ENCODE results near the gene SIAH3.
"Not testable (repeated sequence)": the region's sequence is repeated elsewhere in the genome, so short reads cannot be mapped to it uniquely, and the experiment has no call there.

SIAH3 gene

GRCh38 chr13:45768656-45769479, 82.7 kb downstream of the SIAH3 start:
- Histone ChIP-seq H3K27me3 (replicated peaks) (no peaks in the 10 kb centered on the region), H3K27ac (no peak overlapping the region), H3K36me3 (replicated peaks) (no peaks in the 10 kb centered on the region), H3K4me3 (ENCODE audit: low read depth, low read length) (no peak overlapping the region)
- in situ Hi-C loops (cut with HindIII; ENCODE audit: low pct_ligation_motif_present, low sequenced_read_pairs), result no loop called here
- TF ChIP-seq CTCF (IDR thresholded peaks at IDR 0.05; ENCODE audit: low read depth, low read length, missing control alignments), result no peak
- no peak for DNase-seq

- TF ChIP-seq CTCF (IDR thresholded peaks at IDR 0.05; ENCODE audit: low read depth, low read length, missing control alignments), result no peak
- Histone ChIP-seq H3K27me3 (replicated peaks) (no peaks in the 10 kb centered on the region), H3K27ac (no peak overlapping the region), H3K36me3 (replicated peaks) (no peaks in the 10 kb centered on the region), H3K4me3 (ENCODE audit: low read depth, low read length) (no peak overlapping the region)
- DNase-seq, result no peak
- in situ Hi-C loops (cut with HindIII; ENCODE audit: low pct_ligation_motif_present, low sequenced_read_pairs), result no loop called here
These were observed 86.1 kb downstream of the SIAH3 start for GRCh38 chr13:45765464-45765863.

- TF ChIP-seq CTCF (IDR thresholded peaks at IDR 0.05; ENCODE audit: low read depth, low read length, missing control alignments), result no peak
- Histone ChIP-seq H3K27ac (no peak overlapping the region), H3K4me3 (ENCODE audit: low read depth, low read length) (no peak overlapping the region), H3K36me3 (replicated peaks) (no peaks in the 10 kb centered on the region), H3K27me3 (replicated peaks) (no peaks in the 10 kb centered on the region)
- in situ Hi-C loops (cut with HindIII; ENCODE audit: low pct_ligation_motif_present, low sequenced_read_pairs), result no loop called here
- DNase-seq, result no peak
These were observed 88.1 kb downstream of the SIAH3 start for GRCh38 chr13:45763419-45763818.

- in situ Hi-C loops (cut with HindIII; ENCODE audit: low pct_ligation_motif_present, low sequenced_read_pairs); DNase-seq: not testable (repeated sequence)
These were observed 94.0 kb downstream of the SIAH3 start for GRCh38 chr13:45757589-45757988.

GRCh38 chr13:45756498-45756897, 95.1 kb downstream of the SIAH3 start:
- H3K27ac ChIP-seq; in situ Hi-C loops (cut with HindIII; ENCODE audit: low pct_ligation_motif_present, low sequenced_read_pairs); H3K27me3 ChIP-seq (replicated peaks); H3K4me3 ChIP-seq (ENCODE audit: low read depth, low read length); H3K36me3 ChIP-seq (replicated peaks); DNase-seq: not testable (repeated sequence)

More at GRCh38 chr13:45757589-45757988, 94.0 kb downstream of the SIAH3 start:
- H3K27me3 ChIP-seq (replicated peaks); H3K4me3 ChIP-seq (ENCODE audit: low read depth, low read length); H3K27ac ChIP-seq; H3K36me3 ChIP-seq (replicated peaks): not testable (repeated sequence)

- Histone ChIP-seq H3K36me3 (replicated peaks) (no peaks in the 10 kb centered on the region), H3K27ac (no peak overlapping the region), H3K4me3 (ENCODE audit: low read depth, low read length) (no peak overlapping the region), H3K27me3 (replicated peaks) (no peaks in the 10 kb centered on the region)
- in situ Hi-C loops (cut with HindIII; ENCODE audit: low pct_ligation_motif_present, low sequenced_read_pairs), result no loop called here
- no peak for DNase-seq
- no peak for TF ChIP-seq CTCF (IDR thresholded peaks at IDR 0.05; ENCODE audit: low read depth, low read length, missing control alignments)
These were observed 99.0 kb downstream of the SIAH3 start for GRCh38 chr13:45752510-45752909.

- in situ Hi-C loops (cut with HindIII; ENCODE audit: low pct_ligation_motif_present, low sequenced_read_pairs), result no loop called here
- no peak for DNase-seq
- Histone ChIP-seq H3K27ac (no peak overlapping the region), H3K27me3 (replicated peaks) (no peaks in the 10 kb centered on the region), H3K4me3 (ENCODE audit: low read depth, low read length) (no peak overlapping the region), H3K36me3 (replicated peaks) (no peaks in the 10 kb centered on the region)
- no peak for TF ChIP-seq CTCF (IDR thresholded peaks at IDR 0.05; ENCODE audit: low read depth, low read length, missing control alignments)
These were observed 99.7 kb downstream of the SIAH3 start for GRCh38 chr13:45751885-45752284.
